22Rv1 (cell line): ENCODE data around the gene RHBDL3.

Experiments
- H3K27ac ChIP-seq: fragments of 450-650 bp; 2 replicates; pipeline ENCODE4 v1.5.1; 2017
- ZFX ChIP-seq: fragments of 450-650 bp; IDR thresholded peaks from 2 replicates; pipeline ENCODE4 v1.6.1; 2017; ENCODE audit warnings: antibody characterized with exemption, borderline replicate concordance
- TF ChIP-seq, protein P1 (sequence below): fragments of 450-650 bp; IDR thresholded peaks from 2 replicates; pipeline ENCODE4 v1.5.1; 2017; ENCODE audit warnings: mild to moderate bottlenecking

Gene RHBDL3

DNA sequence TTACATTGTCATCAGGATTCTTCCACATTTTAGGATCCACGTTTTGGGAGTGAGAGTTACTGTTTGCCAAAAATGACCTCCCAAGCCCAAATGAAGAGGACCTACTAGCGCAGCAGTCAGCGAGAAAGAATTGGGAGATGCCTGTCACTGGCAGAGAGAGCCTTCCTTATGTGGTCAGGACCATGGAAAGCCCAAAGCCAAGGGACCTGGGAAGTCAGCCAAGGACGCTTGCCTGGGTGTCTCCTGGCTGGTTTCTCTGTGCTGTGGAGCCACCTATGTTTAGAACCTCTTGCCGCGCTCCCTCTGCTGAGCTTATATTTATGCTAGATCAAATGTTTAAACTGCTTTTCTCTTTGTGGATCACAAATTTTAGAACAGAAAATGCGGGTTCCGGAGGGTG lies 24.9 kb upstream of the RHBDL3 start:
- H3K27ac ChIP-seq = no peak overlapping the region
- TF ChIP-seq, protein P1, sequence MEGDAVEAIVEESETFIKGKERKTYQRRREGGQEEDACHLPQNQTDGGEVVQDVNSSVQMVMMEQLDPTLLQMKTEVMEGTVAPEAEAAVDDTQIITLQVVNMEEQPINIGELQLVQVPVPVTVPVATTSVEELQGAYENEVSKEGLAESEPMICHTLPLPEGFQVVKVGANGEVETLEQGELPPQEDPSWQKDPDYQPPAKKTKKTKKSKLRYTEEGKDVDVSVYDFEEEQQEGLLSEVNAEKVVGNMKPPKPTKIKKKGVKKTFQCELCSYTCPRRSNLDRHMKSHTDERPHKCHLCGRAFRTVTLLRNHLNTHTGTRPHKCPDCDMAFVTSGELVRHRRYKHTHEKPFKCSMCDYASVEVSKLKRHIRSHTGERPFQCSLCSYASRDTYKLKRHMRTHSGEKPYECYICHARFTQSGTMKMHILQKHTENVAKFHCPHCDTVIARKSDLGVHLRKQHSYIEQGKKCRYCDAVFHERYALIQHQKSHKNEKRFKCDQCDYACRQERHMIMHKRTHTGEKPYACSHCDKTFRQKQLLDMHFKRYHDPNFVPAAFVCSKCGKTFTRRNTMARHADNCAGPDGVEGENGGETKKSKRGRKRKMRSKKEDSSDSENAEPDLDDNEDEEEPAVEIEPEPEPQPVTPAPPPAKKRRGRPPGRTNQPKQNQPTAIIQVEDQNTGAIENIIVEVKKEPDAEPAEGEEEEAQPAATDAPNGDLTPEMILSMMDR = no peak
- no peak for TF ChIP-seq ZFX

DNA sequence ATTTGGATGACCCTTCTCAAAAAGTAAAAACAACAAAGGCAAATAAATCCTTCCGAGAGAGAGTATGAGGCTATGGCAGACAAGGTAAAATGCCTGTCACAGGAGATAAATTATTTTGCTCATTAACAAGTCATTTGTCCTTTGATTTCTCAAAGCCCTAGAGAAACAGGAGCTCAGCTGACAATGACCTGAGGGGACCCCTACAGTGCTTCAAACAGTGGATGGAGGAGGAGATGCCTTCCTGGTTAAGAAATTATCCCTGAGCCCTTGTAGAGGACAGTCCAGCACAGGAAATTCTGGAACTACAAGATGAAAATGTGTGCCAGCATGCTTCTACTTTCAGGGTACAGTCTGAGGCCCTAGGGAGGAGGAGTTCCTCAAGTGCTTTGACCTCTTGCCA lies 24.0 kb upstream of the RHBDL3 start:
- TF ChIP-seq ZFX = no peak
- TF ChIP-seq, protein P1 = no peak

DNA sequence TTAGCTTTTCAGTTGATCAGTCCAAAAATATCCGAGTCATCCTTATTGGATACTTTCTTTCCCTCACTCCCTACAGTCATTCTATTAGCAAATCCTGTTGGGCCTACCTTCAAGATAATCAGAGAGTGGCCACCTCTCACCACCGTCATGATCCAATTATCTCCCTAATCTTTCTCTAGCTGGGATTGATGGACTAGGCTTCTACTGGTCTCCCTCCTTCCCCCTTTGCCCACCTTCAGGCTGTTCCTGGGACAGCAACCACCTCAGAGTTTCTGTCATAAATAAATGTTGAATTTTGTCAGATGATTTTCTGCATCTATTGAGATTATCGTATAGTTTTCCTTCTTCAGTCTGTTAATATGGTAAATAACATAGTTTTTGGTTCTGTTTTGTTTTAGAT lies 16.2 kb upstream of the RHBDL3 start:
- H3K27ac ChIP-seq = no peak overlapping the region
- no peak for TF ChIP-seq ZFX
- TF ChIP-seq, protein P1 = no peak

More for the DNA sequence above, 24.0 kb upstream of the RHBDL3 start:
- no peak overlapping the region for H3K27ac ChIP-seq

DNA sequence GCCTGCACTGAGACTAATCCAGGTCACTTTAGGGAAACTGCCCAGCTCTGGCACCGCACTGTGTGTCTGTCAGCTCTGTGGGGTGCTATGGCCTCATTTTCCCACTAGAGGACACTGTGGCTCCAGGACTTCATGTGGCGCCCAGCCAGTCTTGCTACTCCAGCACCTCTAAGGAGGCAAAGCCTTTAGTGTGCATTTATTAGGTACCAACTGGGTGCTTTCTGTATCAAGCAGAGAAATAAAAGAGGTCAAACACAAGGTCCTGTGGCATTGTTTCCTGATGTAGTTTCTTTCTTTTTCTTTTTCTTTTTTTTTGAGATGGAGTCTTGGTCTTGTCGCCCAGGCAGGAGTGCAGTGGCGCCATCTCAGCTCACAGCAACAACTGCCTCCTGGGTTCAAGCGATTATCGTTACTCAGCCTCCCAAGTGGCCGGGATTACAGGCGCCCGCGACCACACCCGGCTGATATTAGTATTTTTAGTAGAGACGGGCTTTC lies 12.5 kb upstream of the RHBDL3 start:
- no peak overlapping the region for H3K27ac ChIP-seq
- TF ChIP-seq ZFX = no peak
- TF ChIP-seq, protein P1 = peak; percentile 97

DNA sequence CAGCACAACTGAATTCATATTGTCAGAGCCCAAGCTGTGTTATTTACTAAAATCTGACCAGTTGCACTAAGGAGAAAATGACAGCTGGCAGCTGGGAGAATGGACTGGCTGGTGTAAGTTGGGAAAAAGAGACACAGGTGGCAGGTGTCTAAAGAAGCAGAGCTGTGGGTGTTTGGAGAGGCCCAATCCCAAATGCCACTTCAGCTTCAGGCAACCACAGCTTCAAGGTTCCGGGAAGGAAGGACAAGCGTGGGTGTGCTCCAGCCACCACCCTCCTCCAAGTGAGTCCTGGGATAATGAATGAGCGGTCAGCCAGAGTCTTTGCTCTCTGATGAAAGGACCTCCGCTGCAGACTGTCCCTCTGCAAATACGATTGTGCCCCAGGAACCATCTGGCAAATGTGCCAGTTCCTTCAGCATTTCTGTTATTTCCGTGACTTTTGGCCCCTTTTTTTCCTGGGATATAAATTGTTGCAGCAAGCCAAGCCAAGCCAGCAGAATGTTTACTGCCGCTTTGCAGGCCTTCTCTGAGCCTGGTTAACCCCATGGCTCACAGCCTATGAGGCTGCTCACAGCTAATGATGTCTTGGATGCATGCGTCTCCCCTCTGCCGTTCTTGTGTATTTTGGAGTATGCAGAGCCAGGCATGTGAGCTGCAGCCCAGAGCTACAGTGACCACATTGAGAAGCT lies 9.5 kb upstream of the RHBDL3 start:
- TF ChIP-seq, protein P1 = no peak
- TF ChIP-seq ZFX = no peak
- H3K27ac ChIP-seq = no peak overlapping the region

DNA sequence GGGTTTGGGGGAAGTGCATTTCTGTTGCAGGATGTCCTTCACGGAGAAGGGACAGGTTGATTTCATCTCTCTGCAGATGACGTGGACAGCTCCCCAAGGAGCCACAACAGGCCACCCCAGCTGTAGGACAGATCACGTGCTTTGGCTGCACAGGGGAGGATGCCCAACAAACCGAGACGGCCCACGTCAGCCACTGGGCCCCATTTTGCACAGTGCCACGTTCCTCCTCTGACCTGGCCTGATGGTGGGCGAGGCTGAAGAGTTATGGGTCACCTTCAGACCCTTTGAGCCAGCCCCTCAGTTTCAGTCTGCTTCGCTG lies 9.0 kb upstream of the RHBDL3 start:
- H3K27ac ChIP-seq = no peak overlapping the region
- TF ChIP-seq, protein P1 = no peak
- no peak for TF ChIP-seq ZFX

DNA sequence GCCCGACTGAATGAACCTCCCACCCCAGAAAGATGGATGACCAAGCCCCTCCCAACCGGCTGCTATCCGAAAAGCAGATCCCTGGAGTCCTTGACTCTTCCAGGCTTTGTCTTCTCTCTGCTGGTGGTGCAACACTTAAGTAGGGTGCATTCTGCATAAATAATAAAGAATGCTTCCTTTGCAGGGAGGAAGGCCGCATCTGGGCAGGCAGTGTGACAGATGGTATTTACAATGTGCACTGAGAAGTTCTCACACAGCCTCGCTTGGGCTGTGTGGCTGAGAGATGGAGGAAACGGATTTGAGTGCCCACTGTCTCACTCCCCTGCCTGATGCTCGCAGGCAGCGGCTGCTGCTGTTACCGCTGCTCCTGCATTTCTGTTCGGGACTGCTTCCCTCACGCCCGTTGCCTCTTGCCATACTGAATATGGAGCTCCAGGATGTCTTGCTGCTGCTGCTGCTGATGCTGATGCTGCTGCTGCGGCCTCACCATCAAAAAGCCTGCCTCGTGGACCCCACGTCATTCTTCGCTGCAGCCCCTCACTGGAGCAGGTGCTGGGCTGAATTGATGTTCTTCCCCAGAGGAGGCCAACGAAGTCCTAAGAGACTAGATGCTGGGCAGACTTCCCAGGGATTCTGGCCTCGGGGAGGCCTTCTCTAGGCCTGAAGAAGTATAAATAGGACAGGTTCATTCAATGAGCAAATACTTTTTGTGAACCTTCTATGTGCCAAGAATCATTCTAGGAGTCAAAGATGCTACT lies 7.1 kb upstream of the RHBDL3 start:
- H3K27ac ChIP-seq = no peak overlapping the region
- TF ChIP-seq, protein P1 = no peak
- TF ChIP-seq ZFX = no peak
